GM12878 (cell line): Measurements from ENCODE around the gene SNX32. TPM values are rescaled to one million over a fixed set of nuclear protein-coding genes. Genes with fewer than 3 reads are reported as not detected.
A peak's percentile ranks its signal among the peaks of the same experiment; 100 is the strongest.

Experiments
- ATF7 ChIP-seq: fragments of 450-650 bp; IDR thresholded peaks from 2 replicates; pipeline ENCODE4 v1.6.1; 2016; ENCODE audit warnings: low read depth, mild to moderate bottlenecking
- BACH1 ChIP-seq: fragments of 450-650 bp; IDR thresholded peaks from 2 replicates; pipeline ENCODE4 v1.6.1; 2017; ENCODE audit warnings: mild to moderate bottlenecking, borderline replicate concordance
- CBX3 ChIP-seq: fragments of 200-600 bp; sonication (generic); IDR thresholded peaks from 2 replicates; pipeline ENCODE4 v1.6.1; 2016; ENCODE audit warnings: low read depth, borderline replicate concordance
- CREM ChIP-seq: IDR thresholded peaks from 2 replicates; pipeline ENCODE4 v1.6.1; 2014; ENCODE audit warnings: antibody characterized with exemption, low read depth
- HCFC1 ChIP-seq: fragments of 150-350 bp; IDR thresholded peaks from 2 replicates; pipeline ENCODE4 v1.6.1; 2014; ENCODE audit warnings: low read length
- HDAC6 ChIP-seq: fragments of 200-600 bp; sonication (generic); IDR thresholded peaks from one replicate; pipeline ENCODE4 v1.8.0; 2017; ENCODE audit warnings: antibody characterized with exemption; ENCODE audit not compliant: unreplicated experiment
- IRF5 ChIP-seq: fragments of 450-650 bp; IDR thresholded peaks from 2 replicates; pipeline ENCODE4 v1.6.1; 2017; ENCODE audit warnings: borderline replicate concordance
- JUNB ChIP-seq: IDR thresholded peaks from 2 replicates; pipeline ENCODE4 v1.6.1; 2016; ENCODE audit warnings: antibody characterized with exemption, mild to moderate bottlenecking
- MLLT1 ChIP-seq: fragments of 450-650 bp; IDR thresholded peaks from 2 replicates; pipeline ENCODE4 v1.6.1; 2016; ENCODE audit warnings: mild to moderate bottlenecking
- PBX3 ChIP-seq: IDR thresholded peaks from 2 replicates; pipeline ENCODE4 v1.6.1; 2011; ENCODE audit warnings: mild to moderate bottlenecking, low read depth, low read length, moderate library complexity; ENCODE audit not compliant: insufficient replicate concordance
- RAD21 ChIP-seq: IDR thresholded peaks from 2 replicates; pipeline ENCODE4 v1.6.1; 2011; ENCODE audit warnings: mild to moderate bottlenecking, low read depth, low read length, moderate library complexity; ENCODE audit not compliant: insufficient read depth
- RAD51 ChIP-seq: fragments of 450-650 bp; IDR thresholded peaks from 2 replicates; pipeline ENCODE4 v1.6.1; 2016; ENCODE audit warnings: moderate library complexity, mild to moderate bottlenecking, inconsistent platforms
- SIX5 ChIP-seq: IDR thresholded peaks from 2 replicates; pipeline ENCODE4 v1.6.1; 2011; ENCODE audit warnings: mild to moderate bottlenecking, low read depth, low read length, moderate library complexity; ENCODE audit not compliant: severe bottlenecking
- SUZ12 ChIP-seq: fragments of 200-600 bp; sonication (generic); IDR thresholded peaks from one replicate; pipeline ENCODE4 v1.6.1; 2018; ENCODE audit warnings: antibody characterized with exemption, mild to moderate bottlenecking; ENCODE audit not compliant: unreplicated experiment
- ZBTB11 ChIP-seq: fragments of 450-650 bp; formaldehyde crosslinking; IDR thresholded peaks from 2 replicates; pipeline ENCODE4 v1.5.0; 2022; ENCODE audit warnings: mild to moderate bottlenecking, missing genetic modification characterization
- ZBTB40 ChIP-seq: fragments of 450-650 bp; IDR thresholded peaks from 2 replicates; pipeline ENCODE4 v1.6.1; 2016; ENCODE audit warnings: mild to moderate bottlenecking, moderate library complexity, borderline replicate concordance
- ZNF24 ChIP-seq: fragments of 450-650 bp; IDR thresholded peaks from 2 replicates; pipeline ENCODE4 v1.6.1; 2017; ENCODE audit warnings: antibody characterized with exemption, mild to moderate bottlenecking
- ZNF622 ChIP-seq: fragments of 450-650 bp; IDR thresholded peaks from 2 replicates; pipeline ENCODE4 v1.6.1; 2017; ENCODE audit warnings: mild to moderate bottlenecking, inconsistent platforms
- polyA plus RNA-seq, 11 experiments: library from polyadenylated mRNA; depleted of rRNA in 4 of 11; unstranded in 6 of 11; stranded (reverse) in 5 of 11; fragments of >200 nt; fragmentation: Nextera tagmentation in 4 of 11; fragmentation: Illumina TruSeq in 1 of 11; extraction: Ambion mirVana in 4 of 11; extraction: Trizol in 1 of 11; gene quantifications; 1 replicate in 1 of 11; 2 replicates in 10 of 11; pipeline versions ENCODE4 v1.2.1 to v1.2.3, GENCODE V29; 2011 to 2016; ENCODE audit warnings: inconsistent platforms in 2 of 11, missing spikeins in 2 of 11, low read depth in 1 of 11
- total RNA-seq, 4 experiments: library from RNA; depleted of rRNA in 3 of 4; stranded (reverse); fragments of >200 nt in 3 of 4; fragmentation: Illumina TruSeq in 1 of 4; extraction: Trizol in 1 of 4; gene quantifications; 2 replicates each; pipeline versions ENCODE4 v1.2.1 to v1.2.3, GENCODE V29; 2013 to 2021

The SNX32 gene
- total and polyA plus RNA-seq, 10 of the 15 experiments (the other 5 are each of a cell fraction or from before 2014, with no cell fraction given) = 0.04 to 1.5 (median 0.11) TPM; not detected in 1

GRCh38 chr11:65890324-65891218, 56.8 kb downstream of the SNX32 start, which contains the start of gene CCDC85B (continued):
- TF ChIP-seq ZBTB40 = no peak
- no peak for TF ChIP-seq IRF5
- TF ChIP-seq BACH1 = peak; percentile 91; the same call in 1 of the 2 replicates
- no peak for TF ChIP-seq RAD21
- no peak for TF ChIP-seq HCFC1
- 0 out of 2 replicates have a peak, but pooled peaks have one; percentile 51 for TF ChIP-seq ZNF24
- TF ChIP-seq CBX3 = no peak
- TF ChIP-seq ZBTB11 (CRISPR knock-in tag) = no peak
- no peak for TF ChIP-seq ZNF622
- TF ChIP-seq SUZ12 = no peak
- peak; percentile 2 for TF ChIP-seq PBX3
- no peak for TF ChIP-seq SIX5
- peak; percentile 82 for TF ChIP-seq MLLT1
- peak; percentile 53 for TF ChIP-seq CREM
- TF ChIP-seq RAD51 = no peak
- TF ChIP-seq ATF7 = peak; percentile 59; the same call in 1 of the 2 replicates
- no peak for TF ChIP-seq JUNB
- TF ChIP-seq HDAC6 = peak; percentile 75
